GM12891 (cell line): Measurements from ENCODE around the gene HPCAL4.

Source experiments
- POLR2A ChIP-seq: IDR thresholded peaks from 2 replicates; pipeline ENCODE4 v1.6.1; 2011; ENCODE audit warnings: low read depth, low read length, control low read depth
- POLR2AphosphoS5 ChIP-seq: IDR thresholded peaks from 2 replicates; pipeline ENCODE4 v1.6.1; 2011; ENCODE audit warnings: low read depth, low read length, control low read depth
- TAF1 ChIP-seq: IDR thresholded peaks from 2 replicates; pipeline ENCODE4 v1.6.1; 2011; ENCODE audit warnings: low read depth, low read length, control low read depth

DNA sequence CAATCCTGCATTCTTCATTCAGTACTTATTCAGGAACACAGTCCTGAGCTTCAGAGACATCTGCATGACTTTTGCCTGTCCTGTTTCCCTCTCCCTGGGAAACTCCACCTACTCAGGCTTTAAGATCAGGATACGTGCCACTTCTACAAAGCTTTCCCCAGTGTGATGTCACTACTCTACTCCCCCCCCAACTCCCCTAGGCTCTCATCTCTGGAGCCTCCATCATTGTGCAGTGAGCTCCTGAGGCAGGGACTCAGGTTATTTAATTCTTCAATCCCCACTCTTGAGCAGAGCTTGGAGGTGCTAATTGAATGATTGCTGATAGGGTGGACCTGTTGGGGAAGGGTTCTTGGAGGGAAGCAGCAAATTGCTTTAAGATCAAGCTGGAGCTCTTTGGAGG lies 20.5 kb downstream of the HPCAL4 start:
- no peak for TF ChIP-seq TAF1
- no peak for TF ChIP-seq POLR2AphosphoS5
- TF ChIP-seq POLR2A = no peak
